GM12891 (cell line): ENCODE measurements around the gene ADH4. TPM values are rescaled to one million over a fixed set of nuclear protein-coding genes. Genes with fewer than 3 reads are reported as not detected.
"Not testable (repeated sequence)": the region's sequence is repeated elsewhere in the genome, so short reads cannot be mapped to it uniquely, and the experiment has no call there.

Experiments used
- DNase-seq: peaks from one replicate; pipeline ENCODE4 v3.0.0; 2011; ENCODE audit warnings: low spot score; ENCODE audit not compliant: insufficient read length
- FAIRE-seq: peaks from 2 replicates; lab custom pipeline; 2011; peaks lifted over from hg19 to GRCh38; lab: Jason Lieb, UNC
- PAX5 ChIP-seq: IDR thresholded peaks from 2 replicates; pipeline ENCODE4 v1.6.1; 2011; ENCODE audit warnings: low read length, moderate library complexity, mild to moderate bottlenecking; ENCODE audit not compliant: insufficient read depth, severe bottlenecking
- POLR2A ChIP-seq: IDR thresholded peaks from 2 replicates; pipeline ENCODE4 v1.6.1; 2011; ENCODE audit warnings: low read depth, low read length, control low read depth
- POLR2AphosphoS5 ChIP-seq: IDR thresholded peaks from 2 replicates; pipeline ENCODE4 v1.6.1; 2011; ENCODE audit warnings: low read depth, low read length, control low read depth
- POU2F2 ChIP-seq: IDR thresholded peaks from 2 replicates; pipeline ENCODE4 v1.6.1; 2011; ENCODE audit warnings: low read depth, mild to moderate bottlenecking, control low read depth, low read length, moderate library complexity
- SPI1 ChIP-seq: IDR thresholded peaks from 2 replicates; pipeline ENCODE4 v1.6.1; 2011; ENCODE audit warnings: low read depth, low read length, control low read depth
- TAF1 ChIP-seq: IDR thresholded peaks from 2 replicates; pipeline ENCODE4 v1.6.1; 2011; ENCODE audit warnings: low read depth, low read length, control low read depth
- polyA plus RNA-seq: library from polyadenylated mRNA; unstranded; fragments of >200 nt; gene quantifications from one replicate; pipeline ENCODE4 v1.2.1, GENCODE V29; 2012; ENCODE audit warnings: low read depth, missing spikeins, inconsistent platforms; ENCODE audit not compliant: missing spikeins

Gene ADH4
- not detected for polyA plus RNA-seq

DNA sequence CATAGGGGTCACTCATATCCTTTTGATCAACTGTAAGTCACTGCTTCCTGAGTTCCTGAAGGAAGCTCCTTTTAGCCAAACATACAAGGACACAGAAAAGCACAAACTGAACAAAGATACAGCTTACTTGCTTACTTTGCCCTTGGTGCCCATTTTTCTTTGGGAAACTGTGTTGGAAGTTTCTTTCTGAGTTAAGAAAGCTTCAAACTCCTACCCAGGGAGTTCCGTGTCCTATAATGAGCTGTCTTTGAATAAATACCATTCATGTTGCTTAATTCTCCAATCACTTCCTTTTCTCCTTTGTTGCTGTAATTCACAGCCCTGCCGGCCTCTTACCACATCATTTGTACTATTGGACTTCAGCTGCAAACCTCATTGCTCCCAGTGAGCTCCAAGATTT is at the start of gene ADH4:
Gene ADH4 (minus strand): TSS at position 228 of the 400 bp plus-strand sequence. CDS start 75 bp downstream, at position 153.
- DNase-seq: no peak
- TF ChIP-seq SPI1 (no peak), POLR2AphosphoS5 (no peak), POU2F2 (no peak), POLR2A (no peak), TAF1 (no peak), PAX5 (no peak)
- FAIRE-seq: no peak

DNA sequence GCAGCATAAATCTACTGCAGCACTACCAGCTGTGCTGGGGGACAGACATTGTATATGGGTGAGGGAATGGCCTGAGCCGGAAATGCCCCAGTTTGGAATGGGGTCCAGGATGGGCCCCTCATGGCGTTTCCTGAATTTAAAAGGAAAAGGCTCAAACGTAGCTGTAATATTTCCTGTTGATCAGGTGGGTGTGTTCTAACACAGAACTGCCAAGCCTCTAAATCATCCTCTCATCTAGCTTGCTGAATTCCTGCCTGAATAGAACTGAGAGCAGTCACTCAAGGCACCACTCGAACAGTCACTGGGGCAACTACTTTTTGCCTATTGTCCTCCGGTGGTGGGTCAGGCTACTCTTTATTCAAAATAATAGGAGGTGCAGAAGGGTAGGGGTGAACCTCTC is 46.2 kb upstream of the ADH4 start:
- no peak for FAIRE-seq

DNA sequence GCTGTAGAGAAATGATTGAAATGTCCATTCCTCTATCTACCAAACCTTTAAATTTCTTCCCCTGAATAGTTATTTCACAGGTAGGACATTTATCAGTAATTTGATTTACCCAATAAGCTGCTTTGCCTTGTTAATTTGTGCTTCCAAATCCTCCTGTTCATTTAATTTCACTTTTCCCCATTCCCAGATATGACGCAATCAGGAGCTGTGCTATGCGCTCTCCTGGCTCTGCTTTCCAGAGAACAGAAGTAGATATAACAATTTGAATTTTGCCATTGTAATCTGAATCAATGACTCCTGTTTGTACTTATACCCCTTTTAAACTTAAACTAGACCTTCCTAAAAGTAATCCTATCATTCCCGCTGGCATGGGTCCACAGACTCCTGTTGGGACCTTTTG is 45.8 kb upstream of the ADH4 start:
- not testable (repeated sequence) for FAIRE-seq, DNase-seq

More for the DNA sequence above, 46.2 kb upstream of the ADH4 start:
- no peak for DNase-seq
- TF ChIP-seq PAX5 (no peak), POLR2AphosphoS5 (no peak)

DNA sequence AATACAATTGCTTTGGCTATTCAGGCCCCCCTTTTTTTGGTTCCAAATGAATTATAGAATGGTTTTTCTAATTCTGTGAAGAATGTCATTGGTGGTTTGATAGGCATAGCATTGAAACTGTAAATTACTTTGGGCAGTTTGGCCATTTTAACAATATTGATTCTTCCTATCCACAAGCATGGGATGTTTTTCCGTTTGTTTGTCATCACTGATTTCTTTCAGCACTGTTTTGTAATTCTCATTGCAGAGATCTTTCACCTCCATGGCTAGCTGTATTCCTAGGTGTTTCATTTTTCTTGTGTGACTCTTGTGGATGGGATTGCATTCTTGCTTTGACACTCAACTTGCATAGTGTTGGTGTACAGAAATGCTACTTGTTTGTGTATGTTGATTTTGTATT is 41.9 kb upstream of the ADH4 start:
- no peak for FAIRE-seq
- DNase-seq: no peak
- no peak for TF ChIP-seq SPI1
- no peak for TF ChIP-seq POU2F2
- TF ChIP-seq POLR2A: no peak
- TF ChIP-seq POLR2AphosphoS5: no peak
- TF ChIP-seq TAF1: no peak
- no peak for TF ChIP-seq PAX5

DNA sequence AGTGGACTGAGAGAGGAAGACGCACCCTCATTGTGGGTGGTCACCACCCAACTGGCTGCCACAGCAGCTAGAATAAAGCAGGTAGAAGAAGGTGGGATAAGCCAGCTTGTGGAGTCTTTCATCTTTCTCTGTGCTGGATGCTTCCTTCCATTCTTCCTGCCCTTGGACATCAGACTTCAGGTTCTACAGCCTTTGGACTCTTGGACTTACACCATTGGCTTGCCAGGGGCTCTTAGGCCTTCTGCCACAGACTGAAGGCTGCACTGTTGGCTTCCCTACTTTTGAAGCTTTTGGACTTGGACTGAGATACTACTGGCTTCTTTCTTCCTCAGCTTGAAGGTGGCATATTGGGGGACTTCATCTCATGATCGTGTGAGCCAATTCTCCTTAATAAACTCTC is 41.5 kb upstream of the ADH4 start:
- DNase-seq (no peak), FAIRE-seq (no peak)
- no peak for TF ChIP-seq POLR2AphosphoS5
- no peak for TF ChIP-seq PAX5
- TF ChIP-seq TAF1: no peak
- no peak for TF ChIP-seq SPI1
- TF ChIP-seq POU2F2: no peak
- no peak for TF ChIP-seq POLR2A

DNA sequence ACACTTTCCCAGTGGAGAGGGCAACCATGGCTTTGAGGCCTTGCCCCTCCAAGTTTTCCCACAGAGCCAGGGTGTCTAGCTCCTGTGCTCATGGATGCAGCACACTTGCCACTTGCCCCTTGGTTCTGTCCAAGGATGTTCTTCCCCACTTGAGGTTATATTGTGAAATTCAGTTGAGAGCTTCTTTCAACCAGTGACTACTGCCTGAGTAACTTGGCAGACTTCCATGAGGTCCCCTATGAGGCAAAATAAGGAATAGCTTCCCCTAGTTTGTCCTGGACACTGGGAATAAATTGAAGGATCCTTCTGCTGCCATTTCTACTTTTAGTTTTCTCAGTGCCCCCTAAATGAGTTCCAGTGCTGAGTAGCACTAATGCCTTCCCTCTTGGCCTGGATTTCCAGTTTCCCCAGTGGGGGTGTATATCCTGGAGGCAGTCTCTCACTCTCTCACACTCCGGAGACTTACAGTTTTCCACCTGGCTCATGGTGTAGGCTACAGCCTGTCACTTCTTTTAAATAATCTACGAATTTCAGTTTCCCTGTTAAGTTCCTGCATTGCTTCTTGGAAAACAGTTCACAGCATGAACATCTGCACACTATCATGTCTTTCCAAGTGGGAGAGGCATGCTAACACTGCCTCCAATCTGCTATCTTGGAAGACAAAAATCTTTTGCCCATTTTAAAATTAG is 36.4 kb upstream of the ADH4 start:
- DNase-seq (no peak), FAIRE-seq (no peak)
- TF ChIP-seq SPI1: no peak
- no peak for TF ChIP-seq POLR2AphosphoS5
- TF ChIP-seq TAF1: no peak
- TF ChIP-seq PAX5: no peak
- TF ChIP-seq POLR2A: no peak
- TF ChIP-seq POU2F2: no peak

DNA sequence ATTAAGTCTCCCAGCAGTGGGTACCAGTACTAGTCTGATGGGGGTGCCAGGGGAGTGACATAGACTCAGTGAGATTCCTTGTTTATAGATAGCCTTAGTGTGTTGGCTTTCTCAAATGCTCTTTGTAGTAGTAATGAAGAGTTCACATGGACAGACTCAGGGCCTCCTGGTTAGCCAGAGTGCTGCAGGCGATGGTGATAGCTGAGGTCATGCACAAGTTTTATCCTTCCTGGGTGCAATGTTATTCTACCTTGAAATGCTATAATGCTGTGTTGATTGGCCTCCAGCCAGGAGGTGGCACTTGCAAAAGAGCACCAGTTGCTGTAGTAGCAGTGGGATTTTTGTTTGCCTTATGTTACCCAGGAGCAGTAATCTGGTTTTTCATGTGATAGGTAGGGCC is 35.5 kb upstream of the ADH4 start:
- FAIRE-seq (no peak), DNase-seq (no peak)
- TF ChIP-seq PAX5 (no peak), POLR2A (no peak), POU2F2 (no peak), POLR2AphosphoS5 (no peak), TAF1 (no peak), SPI1 (no peak)

DNA sequence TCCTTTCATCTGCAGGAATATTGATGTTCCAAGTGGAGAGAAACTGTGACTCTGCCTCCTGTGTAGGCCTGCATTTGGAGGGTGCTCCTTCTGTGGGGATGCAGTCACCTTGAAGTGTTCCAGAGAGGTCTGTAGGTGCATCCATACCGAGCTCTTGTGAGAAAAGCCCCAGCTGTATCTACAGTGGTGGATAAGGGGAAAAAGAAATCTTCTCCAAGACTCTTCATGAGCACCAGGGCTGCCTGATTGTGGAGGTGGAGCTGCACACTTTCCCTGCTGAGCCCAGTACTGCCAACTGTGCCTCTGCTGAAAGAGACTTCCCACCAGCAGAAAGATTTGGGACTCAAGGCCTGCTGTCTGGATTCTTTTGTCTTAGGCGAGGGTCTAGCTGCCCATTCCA is 35.1 kb upstream of the ADH4 start:
- no peak for FAIRE-seq
- TF ChIP-seq POU2F2 (no peak), PAX5 (no peak), POLR2A (no peak), SPI1 (no peak), POLR2AphosphoS5 (no peak), TAF1 (no peak)

DNA sequence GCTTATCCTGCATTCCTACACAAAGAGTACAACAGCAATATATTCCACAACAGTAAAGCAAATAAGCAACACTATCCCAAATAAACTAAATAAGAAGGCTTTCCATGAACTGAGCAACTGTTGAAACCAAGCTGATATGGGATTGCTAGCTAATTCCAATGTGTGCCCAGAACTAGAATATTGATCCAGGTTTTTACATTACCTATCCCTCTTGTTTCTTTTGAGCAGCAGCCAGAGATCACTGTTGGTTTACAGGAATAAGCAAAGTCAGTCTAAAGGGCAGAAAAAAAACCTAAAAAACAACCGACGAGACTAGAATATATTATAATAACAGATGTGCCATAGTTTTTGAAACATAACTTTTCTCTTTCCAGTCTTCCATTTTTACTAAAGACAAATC is 22.4 kb upstream of the ADH4 start:
- FAIRE-seq (no peak), DNase-seq (no peak)
- no peak for TF ChIP-seq TAF1
- TF ChIP-seq POU2F2: no peak

More for the DNA sequence above, 35.1 kb upstream of the ADH4 start:
- DNase-seq: no peak

DNA sequence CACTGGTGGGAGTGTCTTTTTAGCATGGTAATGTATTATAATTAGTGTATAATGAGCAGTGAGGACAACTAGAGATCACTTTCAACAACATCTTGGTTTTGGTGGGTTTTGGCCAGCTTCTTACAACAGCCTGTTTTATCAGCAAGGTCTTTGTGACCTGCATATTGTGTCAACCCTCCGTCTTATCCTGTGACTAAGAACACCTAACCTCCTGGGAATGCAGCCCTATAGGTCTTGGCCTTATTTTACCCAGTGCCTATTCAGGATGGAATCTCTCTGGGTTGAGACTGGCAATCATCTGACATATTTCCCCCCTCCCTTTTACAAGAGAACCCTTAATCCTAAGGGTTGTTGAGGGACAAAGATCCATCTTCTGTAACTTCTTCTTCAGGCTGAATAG is 21.9 kb upstream of the ADH4 start:
- DNase-seq (no peak), FAIRE-seq (no peak)
- TF ChIP-seq PAX5 (no peak), POLR2A (no peak), SPI1 (no peak), POU2F2 (no peak), TAF1 (no peak)

DNA sequence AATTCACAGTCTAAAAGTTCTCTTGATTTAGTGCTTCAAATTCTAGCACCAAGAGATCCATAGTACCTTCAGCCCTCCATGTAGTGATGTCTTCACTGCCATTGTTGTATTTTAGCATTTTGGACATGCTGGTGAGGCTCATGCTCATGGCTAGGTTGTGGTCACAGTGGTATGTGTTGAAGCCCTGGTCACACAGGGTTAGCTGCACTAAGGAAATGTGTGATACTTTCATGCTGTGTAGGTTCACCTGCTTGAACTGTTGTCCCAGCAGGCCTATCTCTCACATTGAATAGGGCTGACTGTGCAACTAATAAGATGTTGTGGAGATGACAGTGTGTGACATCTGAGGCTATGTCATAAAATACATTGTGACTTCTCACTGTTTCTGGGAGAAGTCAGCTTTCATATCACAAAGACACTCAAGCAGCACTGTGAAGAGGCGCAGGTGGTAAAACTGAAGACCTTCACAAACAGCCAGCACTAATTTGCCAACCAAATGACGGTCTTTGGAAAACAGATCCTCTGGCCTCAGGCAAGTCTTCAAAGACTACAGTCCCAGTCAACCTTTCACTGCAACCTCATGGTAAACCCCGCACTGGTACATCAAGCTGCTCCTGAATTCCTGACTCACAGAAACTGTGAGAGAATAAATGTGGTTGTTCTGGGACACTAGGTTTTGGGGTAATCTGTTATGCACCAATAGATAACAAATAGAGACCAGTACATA is 17.4 kb upstream of the ADH4 start:
- TF ChIP-seq POLR2A: no peak
- no peak for TF ChIP-seq POLR2AphosphoS5
- no peak for TF ChIP-seq SPI1
- TF ChIP-seq PAX5: no peak
- no peak for TF ChIP-seq POU2F2
- TF ChIP-seq TAF1: no peak
- DNase-seq: no peak
- FAIRE-seq: no peak
